Activated CD4-positive, alpha-beta T cell treated with anti-CD3 and anti-CD28 coated beads, Interleukin-2, amount 50 U/mL, for 1 hour (primary cell): Measurements from ENCODE around the gene TRAIP.

Experiments
- DNase-seq: peaks from one replicate; pipeline ENCODE4 v3.0.0-alpha.2; 2020

Gene TRAIP

DNA sequence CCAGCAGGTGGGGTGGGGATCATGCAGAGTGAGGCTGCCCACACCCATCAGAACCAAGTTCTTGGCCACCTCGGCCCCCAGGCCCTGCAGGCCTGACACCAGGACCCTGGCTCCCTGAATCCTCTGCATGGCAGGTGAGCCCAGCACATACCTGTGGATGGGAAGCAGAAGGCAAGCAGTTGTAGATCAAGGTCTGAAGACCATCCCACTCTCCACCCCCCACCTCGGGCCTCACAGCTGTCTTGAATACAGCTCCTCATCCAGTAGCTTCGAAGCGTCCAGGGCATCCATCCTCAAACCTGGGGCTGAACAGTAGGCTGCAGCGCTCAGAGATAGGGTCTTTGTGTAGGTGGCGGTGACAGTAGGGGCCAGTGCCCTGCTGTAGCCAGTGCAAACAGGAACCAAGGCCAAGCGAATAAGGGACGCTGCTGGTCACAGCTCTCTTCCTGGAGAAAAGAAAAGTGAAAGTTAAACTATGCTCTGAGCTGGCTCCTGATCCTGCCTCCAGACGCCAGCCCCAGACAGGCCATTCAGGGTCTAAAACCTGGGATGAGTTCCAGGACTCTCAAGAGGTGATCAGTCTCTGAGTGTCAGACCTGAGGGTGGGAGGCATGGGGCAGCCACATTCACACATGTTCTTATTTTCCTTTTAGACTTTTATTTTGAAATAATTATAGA, 42.7 kb downstream of the TRAIP start, which contains the start of gene UBA7:
TSS of gene UBA7 (minus strand) at position 457 of the 678 bp plus-strand sequence. CDS start at position 291, 166 bp downstream.
- no peak for DNase-seq

DNA sequence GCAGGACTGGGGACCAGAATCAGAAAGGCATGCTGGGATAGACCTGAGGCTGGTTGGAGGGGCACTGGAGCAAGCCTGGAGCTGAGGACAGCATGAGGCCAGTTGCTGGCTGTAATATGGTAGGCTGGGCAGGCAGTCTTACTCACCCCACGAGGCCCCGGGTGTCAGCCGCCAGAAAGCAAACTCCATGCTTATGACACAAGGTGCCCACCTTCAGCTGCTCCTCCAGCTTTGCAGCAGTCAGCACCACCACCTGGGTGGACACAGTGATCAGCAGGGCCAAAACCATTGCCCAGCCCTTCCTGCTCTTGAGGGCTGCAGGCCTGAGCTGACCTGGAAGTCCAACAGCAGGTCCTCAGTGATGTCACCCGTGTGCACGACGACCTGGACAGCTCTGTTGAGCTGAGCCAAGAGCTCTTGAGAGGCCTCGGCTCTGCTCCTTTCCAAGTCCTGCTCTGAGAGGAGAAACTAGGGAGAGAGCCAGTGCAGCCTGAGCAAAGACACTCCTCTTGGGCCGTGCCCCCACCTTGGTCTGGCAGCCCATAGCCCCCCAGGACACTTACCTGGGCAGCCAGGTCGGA, 43.4 kb downstream of the TRAIP start:
- DNase-seq = no peak

DNA sequence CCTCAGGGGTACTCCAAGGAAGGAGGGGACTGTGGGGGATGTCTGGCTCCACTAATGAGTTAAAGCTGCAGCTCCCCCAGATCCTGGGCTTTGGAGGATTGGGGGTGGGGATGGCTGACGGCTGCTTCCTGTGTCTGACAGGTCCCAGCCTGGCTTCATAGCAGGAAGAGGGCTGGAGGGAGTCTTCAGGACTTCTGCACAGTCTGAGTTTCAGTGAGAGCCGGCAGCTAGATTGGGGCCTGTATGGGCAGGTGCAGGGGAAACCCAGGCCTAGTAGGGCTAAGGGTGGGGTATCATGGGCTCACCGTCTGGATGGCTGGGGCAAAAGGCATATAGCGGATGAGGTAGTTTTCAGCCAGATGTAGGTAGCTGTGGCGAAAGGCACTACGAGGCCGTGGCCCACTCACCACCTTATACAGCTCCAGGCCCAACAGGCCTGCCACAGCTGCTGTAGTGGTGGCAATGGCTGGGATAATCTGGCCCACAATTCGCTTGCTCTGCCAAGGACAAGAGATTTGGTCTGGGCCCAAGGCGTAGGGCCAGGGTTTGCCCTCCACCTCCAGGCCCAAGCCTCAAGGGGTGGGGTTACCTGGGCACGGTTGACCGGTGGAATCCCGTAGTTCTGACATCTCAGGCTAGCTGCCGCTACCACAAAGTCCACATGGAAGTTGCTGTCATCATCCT, 48.8 kb downstream of the TRAIP start:
- DNase-seq = no peak

DNA sequence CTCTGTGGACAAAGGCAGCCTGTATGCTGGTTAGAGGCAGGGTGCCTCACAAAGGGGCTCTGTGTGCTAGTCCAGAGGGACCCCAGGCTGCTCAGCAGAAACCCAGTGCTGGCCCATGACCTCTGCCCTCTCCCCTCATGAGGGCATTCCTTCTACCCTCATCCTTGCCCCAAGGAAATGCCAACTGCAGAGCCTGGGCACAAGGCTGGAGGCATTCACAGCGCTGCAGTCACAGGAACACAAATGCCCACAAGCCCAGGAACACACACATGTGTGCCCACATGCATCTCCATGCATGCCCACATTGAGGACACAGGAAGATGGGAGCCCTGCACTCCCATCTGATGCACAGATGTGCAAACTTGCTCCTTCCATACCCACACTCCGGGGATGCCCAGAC, 49.5 kb downstream of the TRAIP start:
- no peak for DNase-seq

DNA sequence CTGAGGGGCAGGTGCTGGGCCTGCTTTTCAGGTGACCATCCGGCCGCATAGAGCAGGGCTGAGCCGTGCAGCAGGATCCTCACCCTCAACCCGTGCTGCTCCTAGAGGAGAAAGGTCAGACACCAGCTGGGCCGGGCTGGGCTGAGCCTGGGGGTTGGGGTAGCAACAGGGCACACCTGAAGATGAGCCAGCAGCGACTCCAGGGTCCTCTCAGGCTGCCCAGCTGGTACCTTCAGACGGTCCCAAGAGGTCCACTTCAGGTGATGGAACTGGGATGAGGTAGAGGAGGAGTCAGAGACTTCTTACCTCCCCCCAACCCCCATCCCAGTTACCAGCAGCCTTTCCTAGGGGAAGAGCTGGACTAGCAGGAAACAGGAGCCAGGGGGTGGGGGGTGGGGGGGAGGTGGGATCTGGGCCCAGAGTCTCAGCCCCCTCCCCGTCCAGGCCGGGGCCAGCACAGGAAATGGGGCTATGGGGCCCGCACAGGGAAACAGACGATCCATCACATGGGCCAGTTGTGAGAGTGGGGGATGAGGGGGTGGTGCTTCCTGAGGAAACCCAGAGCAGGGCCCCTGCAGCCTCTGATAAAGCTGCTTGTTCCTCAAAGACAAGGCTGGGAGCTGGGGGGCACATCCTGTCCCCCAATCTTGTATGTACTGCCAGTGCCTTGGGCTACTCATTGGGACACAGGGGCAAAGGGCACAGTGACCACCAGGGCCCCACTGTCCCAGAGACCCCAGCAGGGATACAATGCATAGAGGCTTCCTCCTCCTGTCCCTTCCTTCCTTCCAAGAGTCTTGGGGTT, 50.3 kb downstream of the TRAIP start:
- no peak for DNase-seq

DNA sequence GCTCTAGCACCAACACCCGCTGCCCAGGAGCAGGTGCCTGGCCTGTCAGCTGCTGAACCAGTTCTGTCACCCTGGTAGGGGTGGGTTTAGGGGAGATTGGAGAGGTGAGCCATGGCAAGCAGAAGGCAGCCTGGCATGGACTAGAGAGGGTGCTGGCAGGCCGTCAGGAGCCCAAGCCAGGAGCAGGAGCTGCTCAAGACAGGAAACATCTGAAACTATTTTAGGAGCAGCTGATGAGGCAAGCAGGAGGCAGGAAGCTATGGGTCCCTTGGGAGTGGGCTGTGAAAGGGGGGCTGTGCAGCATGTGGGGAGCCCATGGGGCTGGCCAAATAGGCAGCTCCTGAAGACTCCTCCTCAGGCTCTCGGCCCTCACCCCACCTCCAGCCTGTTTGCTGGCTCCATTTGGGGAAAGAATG, 51.0 kb downstream of the TRAIP start:
- DNase-seq = no peak

DNA sequence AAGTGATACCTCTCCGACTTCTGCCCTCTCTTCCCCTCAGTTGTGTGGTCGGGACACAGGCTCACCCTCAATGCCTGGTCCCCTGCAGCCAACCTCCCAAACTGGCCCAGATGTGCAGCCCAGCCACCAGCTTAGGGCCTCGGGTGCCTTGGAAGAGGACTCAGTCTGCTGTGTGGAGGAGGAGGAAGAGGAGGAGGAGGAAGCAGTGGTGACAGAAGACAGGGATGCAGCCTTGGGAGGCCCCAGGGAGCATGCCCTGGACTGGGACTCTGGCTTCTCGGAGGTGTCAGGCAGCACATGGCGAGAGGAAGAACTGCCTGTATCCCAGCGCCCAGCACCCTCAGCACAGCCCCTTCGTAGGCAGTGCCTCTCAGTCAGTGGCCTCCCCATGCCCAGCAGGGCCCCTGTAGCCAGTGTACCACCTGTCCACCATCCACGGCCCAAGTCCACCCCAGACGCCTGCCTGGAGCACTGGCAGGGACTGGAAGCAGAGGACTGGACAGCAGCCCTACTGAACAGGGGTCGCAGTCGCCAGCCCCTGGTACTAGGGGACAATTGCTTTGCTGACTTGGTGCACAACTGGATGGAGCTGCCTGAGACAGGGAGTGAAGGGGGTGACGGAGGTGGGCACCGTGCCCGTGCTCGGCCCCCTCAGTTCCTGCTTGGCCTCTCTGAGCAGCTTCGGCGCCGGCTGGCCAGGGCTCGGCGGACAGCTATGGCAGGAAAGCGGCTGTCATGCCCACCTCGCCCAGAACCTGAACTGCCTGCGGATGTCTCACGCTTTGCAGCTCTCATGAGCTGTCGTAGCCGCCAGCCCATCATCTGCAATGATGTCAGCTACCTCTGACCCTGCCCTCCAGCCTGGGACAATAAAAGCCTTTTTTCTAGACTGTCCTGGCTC, 52.0 kb downstream of the TRAIP start:
- no peak for DNase-seq

DNA sequence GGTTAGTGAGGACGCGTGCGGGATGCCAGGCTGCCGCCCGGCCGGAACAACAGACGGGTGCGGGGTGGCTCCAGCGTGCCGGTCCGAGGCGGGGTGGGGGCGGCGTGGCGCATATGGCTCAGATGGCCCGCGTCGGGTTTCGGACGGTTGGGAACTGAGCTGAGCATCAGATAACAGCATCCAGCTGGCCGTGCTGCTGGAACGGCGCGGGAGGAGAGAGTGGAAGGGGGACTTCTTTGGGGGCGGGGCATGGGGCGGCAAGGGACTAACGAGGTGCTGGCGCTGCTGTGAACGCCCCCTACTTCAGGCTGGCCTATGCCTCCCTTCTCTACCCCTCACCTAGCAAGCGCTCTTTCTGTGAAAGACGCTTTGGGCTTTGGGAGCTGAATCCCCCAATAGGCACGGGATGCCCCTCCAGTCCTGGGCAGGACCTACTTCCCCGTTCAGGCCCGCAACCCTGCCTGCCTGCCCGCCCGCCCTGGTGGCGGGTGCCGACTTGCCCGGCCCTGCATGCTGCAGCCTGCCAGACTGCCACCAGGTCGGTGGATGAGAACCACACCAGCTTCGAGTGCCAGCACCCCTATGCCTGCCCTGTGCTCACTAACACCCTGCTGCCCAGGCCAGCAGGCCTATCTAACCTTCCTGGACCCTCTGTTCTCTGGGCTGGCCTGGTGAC, 52.8 kb downstream of the TRAIP start:
- peak; percentile 36 for DNase-seq

DNA sequence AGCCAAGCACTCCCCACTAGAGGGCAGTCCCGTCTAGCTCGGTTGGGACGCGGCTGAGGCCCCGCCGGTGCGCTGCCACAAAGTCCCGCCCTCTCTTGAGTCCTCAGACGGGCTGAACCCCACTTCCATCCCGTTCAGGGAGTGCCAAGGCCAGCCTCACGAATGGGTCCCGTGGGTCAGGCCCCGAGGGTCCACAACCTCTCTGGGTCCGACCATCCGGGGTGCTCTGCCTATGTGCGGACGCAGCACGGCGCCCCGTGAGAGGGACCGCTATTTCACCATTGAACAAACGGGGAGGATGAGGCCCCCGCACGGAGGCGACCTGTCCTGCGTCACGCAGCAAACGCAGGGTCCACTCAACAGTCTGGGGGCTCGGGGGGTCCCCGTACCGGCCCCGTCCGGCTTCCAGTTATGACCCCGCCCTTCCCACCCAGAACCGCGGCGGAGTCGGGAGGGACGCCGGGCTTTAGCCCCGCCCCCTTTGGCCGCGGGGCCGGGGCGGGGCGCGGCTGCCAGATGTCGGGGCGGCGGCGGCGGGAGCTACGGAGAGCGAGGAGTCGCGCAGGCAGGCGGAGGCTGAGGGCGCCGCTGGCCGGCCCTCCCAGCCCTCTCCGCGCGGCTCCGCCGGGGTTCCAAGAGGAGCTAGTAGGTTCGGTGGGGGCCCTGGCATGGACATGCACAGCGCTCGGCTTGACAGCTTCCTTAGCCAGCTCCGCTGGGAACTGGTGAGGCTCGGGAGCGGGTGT, 53.5 kb downstream of the TRAIP start, which contains the start of gene INKA1:
TSS of gene INKA1 (plus strand) at position 543 of the 746 bp plus-strand sequence. CDS start at position 675, 132 bp downstream.
- DNase-seq = peak; percentile 87

DNA sequence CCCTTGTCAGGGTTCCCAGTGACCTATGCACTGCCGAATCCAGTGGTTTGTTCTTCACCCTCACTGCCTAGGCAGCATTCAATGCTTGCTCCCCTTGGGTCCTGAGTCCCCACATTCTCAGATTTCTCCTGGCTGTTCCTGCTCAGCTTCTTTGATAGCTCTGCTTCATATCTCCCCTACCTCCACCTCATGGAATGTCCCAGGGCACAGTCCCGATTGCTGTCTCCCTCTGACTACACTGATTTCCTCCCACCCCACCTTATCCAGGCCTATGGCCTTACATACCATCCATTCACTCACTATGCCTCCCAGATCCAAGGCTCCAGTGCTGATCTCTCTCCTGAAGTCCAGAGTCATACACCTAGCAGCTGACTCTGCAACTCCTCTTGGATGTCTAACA, 55.2 kb downstream of the TRAIP start:
- DNase-seq = no peak

DNA sequence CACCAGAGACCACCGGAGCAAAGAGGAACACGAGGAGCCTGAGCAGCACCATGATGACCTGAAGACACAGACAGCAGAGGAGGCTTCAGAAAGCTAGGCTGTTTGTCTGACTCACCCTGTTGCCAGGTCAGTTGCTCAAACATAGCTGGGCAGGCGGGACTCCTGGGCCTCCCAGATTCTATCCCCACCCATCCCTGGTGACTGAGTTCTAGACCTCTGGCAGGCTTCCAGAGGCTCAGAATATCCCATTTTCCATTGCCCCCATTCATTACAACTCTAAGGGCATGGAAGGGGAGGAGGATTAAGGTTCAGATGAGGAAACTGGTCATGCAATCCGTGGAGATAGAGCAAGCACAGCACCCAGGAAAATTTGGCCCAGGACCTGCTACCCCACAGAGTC, 56.6 kb downstream of the TRAIP start, which contains the start of gene CDHR4:
TSS of gene CDHR4 (minus strand) at position 113 of the 400 bp plus-strand sequence. CDS start at position 52, 61 bp downstream.
- DNase-seq = no peak

DNA sequence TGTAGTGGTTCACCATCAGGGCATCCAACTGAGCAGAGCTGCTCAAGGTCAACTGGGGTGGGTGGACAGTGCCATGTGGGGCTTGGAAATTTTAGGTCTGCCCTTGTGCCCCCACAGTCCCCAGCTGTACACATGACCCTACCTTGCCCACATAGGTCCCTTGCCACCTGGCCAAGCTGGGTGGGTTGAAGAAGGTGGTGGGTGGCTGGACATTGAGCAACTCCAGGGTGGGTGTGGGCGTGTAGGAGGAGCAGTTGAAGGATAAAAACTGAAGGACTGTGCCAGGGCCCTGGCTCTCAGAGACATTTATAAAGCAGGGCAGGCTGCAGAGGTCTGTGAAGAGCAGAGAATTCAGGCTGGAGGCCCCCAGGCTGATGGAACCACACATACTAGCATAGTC, 57.3 kb downstream of the TRAIP start:
- DNase-seq = no peak

DNA sequence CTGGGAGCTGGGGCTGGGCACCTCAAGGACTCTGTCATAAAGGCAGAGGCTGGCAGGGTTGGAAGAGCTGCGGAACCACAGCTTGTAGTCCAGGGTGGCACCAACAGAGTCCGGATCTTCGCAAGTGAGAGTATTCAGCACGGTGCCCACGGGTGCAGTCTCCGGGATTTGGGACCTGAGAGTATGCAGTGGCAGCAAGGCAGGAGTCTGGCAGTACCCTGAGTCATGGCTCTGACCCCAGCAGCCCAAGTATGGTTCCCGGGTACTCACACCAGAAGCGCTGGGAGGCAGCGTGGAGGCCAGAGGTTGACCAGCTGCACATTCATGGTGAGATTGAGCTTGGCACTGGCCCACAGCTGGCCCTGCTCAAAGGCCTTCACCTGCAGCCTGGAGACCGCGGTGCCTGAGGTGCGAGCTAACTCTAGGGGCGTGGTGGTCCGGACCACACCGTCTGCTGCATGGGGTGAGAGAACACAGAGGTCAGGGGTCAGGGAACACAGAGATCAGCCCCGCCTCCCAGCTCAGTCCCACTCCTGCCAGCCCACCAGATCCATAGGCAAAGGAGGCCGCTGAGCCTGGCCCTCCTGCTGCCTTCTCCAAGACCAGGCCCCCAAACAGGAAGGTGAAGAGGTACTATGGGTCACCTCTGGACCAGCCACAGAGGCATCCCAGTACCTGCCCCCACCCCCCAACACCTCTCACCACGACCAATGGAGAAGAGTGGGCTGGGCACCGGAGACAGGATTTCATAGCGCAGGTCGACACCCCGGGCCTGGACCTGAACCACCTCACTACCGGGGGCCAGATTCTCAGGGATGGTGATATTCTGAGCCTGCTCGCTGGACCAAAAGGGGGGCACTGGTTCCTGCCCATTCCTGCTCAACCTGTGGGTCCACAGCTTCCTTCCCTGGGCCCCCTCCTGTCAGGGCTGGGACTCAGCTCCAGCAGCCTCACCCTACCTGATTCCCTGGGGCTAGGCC, 61.1 kb downstream of the TRAIP start:
- no peak for DNase-seq

DNA sequence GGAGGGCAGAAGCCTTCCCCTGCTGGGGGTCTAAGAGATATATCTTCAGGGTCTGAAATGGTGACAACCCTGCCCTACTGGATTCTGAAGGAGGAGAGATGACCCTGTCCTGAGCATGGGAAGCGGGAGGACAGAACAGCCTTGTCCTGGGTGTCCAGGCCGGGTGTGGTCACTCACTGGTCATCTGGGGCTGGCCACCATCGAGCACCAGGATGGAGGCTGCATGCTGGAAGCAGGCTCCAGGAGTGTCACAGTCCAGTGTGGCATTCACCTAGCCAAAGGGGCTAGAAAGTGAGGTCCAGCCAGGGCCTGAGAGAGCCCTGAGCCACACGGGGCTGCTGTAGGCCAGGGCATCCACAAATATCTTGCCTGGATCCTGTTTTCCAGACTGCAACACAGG, 61.9 kb downstream of the TRAIP start:
- DNase-seq = no peak

DNA sequence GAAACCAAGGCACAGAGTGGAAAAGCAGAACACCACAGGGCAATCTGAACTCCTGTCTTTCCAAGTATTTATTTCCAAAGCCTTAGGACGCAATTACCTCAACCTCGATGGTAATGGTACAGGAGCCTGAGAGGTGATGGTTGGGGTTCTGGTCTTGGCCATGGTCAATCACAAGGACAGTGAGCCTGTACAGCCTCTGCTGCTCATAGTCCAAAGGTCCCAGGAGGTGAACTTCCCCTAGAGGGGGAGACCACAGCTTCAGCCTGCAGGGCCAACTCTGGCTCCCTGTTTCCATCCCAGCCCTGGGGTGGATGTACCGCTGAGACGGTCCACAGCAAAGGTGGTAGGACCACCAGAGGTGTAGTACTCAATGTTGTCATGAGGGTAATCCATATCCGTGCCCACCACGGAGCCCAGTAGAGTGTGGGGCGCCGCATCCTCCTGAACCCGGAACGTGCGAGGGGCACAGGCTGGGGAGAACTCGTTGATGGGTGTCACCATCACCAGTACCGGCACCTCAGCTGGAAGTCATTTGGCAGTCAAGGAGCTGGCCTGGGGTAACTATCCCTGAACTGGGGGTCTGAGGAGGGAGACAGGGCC, 62.8 kb downstream of the TRAIP start:
- no peak for DNase-seq

DNA sequence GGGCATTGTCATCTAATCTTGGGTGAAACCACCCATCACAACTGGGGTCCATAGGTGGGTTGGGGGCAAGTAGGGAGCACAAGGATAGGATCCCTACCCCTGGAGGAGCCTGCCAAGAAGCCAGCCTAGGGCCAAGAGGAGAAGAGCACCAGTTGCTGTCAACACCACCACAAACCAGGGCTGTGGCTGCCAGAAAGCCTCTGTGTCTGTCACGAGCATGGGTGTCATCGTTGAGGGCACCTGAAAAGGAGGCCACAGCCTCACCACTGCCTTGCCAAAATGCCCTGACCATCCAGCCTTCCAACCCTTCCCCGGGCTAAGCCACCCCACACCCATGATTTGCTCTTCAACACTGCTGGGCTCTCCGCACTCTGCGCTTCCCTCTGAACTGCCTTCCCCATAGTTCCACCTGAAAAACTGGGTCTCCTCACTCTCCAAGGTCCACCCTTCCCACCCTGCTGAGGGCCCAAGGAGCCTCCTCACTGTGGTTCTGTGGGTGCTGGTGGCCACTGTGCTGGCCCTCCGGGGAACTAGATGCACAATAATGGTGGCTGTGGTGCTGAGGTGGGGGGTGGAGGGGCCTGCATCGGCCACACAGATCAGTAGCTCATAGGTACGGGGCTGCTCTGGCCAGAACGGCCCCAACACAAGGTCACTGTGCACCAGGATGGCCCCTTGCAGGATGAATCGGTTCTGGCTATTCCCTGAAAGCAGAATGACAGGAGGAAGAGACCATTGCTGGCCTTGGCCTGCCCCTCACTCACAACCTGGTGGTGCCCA, 63.8 kb downstream of the TRAIP start:
- DNase-seq = no peak

DNA sequence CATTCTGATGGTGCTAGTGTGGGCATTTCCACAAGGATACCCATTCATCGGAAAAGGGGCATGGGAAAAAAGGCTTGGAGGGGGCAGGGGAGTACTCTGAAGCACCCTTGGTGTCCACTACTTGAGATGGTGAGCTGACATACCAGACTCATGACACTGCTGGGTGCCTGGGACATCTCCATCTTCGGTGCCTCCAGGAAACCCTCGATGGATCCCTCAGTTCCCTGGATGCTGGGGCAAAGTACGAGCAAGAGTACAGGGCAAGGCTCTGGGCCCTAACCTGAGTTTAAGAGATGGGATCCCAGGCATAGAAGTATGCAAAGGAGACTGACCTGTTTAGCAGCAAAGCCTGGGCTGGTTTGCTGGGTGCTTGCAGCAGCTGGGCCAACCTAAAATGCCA, 64.8 kb downstream of the TRAIP start:
- DNase-seq = no peak
